ENCODE measurements around the gene LRP1-AS.

DNA sequence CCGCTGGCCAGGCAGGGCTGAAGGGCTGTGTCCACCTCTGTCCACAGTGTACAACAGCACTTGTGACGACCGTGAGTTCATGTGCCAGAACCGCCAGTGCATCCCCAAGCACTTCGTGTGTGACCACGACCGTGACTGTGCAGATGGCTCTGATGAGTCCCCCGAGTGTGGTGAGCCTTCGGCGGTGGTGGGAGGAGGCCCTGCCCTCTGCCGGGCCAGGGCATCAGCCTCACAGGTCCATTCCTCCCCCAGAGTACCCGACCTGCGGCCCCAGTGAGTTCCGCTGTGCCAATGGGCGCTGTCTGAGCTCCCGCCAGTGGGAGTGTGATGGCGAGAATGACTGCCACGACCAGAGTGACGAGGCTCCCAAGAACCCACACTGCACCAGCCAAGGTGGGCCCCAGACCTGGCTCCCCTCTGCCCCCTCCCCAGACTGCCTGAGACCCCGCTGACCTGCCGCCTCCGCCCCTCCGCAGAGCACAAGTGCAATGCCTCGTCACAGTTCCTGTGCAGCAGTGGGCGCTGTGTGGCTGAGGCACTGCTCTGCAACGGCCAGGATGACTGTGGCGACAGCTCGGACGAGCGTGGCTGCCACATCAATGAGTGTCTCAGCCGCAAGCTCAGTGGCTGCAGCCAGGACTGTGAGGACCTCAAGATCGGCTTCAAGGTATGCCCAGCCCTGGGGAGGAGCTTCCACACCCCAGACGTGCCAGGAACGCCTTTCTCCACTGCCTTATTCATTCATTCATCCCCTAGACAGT lies 48.4 kb upstream of the LRP1-AS start:
- no peak for TF ChIP-seq POLR2A (IDR thresholded peaks at IDR 0.05)
- TF ChIP-seq, protein P1, sequence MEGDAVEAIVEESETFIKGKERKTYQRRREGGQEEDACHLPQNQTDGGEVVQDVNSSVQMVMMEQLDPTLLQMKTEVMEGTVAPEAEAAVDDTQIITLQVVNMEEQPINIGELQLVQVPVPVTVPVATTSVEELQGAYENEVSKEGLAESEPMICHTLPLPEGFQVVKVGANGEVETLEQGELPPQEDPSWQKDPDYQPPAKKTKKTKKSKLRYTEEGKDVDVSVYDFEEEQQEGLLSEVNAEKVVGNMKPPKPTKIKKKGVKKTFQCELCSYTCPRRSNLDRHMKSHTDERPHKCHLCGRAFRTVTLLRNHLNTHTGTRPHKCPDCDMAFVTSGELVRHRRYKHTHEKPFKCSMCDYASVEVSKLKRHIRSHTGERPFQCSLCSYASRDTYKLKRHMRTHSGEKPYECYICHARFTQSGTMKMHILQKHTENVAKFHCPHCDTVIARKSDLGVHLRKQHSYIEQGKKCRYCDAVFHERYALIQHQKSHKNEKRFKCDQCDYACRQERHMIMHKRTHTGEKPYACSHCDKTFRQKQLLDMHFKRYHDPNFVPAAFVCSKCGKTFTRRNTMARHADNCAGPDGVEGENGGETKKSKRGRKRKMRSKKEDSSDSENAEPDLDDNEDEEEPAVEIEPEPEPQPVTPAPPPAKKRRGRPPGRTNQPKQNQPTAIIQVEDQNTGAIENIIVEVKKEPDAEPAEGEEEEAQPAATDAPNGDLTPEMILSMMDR (IDR thresholded peaks at IDR 0.05), result no peak

Data from prostate gland (tissue), 2 donors.